ENCODE data around the gene JAZF1. TPM values are rescaled to one million over a fixed set of nuclear protein-coding genes. Genes with fewer than 3 reads are reported as not detected.

The JAZF1 gene
- total RNA-seq, 1 donor from 2014 or later: 36.1 TPM

GRCh38 chr7:28136420-28136819 is 44.2 kb downstream of the JAZF1 start:
- H3K36me3 ChIP-seq: no peaks in the 10 kb centered on the region
- no peak for DNase-seq (ENCODE audit: extremely low spot score in 2 of 2)
- H3K27ac ChIP-seq: peak overlapping the region; percentile 69
- no peaks in the 10 kb centered on the region for H3K9me3 ChIP-seq
- H3K27me3 ChIP-seq: no peaks in the 10 kb centered on the region
- no peak overlapping the region for H3K4me3 ChIP-seq
- TF ChIP-seq POLR2A (IDR thresholded peaks at IDR 0.05) (no peak), POLR2AphosphoS5 (IDR thresholded peaks at IDR 0.05; ENCODE audit: insufficient read depth in 1 of 2, low read depth in 1 of 2) (no peak), CTCF (IDR thresholded peaks at IDR 0.05) (no peak)
- intact Hi-C loops (cut with DNase I): no loop called here
- peaks cover 67% of the 10 kb centered on the region for H3K4me1 ChIP-seq

- Histone ChIP-seq H3K9me3 (no peaks in the 10 kb centered on the region), H3K27ac (peak overlapping the region; percentile 69), H3K27me3 (no peaks in the 10 kb centered on the region), H3K4me1 (peaks cover 62% of the 10 kb centered on the region), H3K4me3 (no peak overlapping the region), H3K36me3 (no peaks in the 10 kb centered on the region)
- no peak for DNase-seq (ENCODE audit: extremely low spot score in 2 of 2)
- intact Hi-C loops (cut with DNase I): no loop called here
- TF ChIP-seq POLR2AphosphoS5 (IDR thresholded peaks at IDR 0.05; ENCODE audit: insufficient read depth in 1 of 2, low read depth in 1 of 2) (no peak), CTCF (IDR thresholded peaks at IDR 0.05) (no peak), POLR2A (IDR thresholded peaks at IDR 0.05) (no peak)
These were observed 44.8 kb downstream of the JAZF1 start for GRCh38 chr7:28135760-28136159.

GRCh38 chr7:28135315-28135714 is 45.3 kb downstream of the JAZF1 start:
- intact Hi-C loops (cut with DNase I): no loop called here
- no peak overlapping the region for H3K4me3 ChIP-seq
- H3K9me3 ChIP-seq: no peaks in the 10 kb centered on the region
- peak overlapping the region; percentile 69 for H3K27ac ChIP-seq
- DNase-seq (ENCODE audit: extremely low spot score in 2 of 2): no peak
- H3K27me3 ChIP-seq: no peaks in the 10 kb centered on the region
- H3K36me3 ChIP-seq: no peaks in the 10 kb centered on the region
- H3K4me1 ChIP-seq: peaks cover 62% of the 10 kb centered on the region
- TF ChIP-seq POLR2A (IDR thresholded peaks at IDR 0.05): no peak
- TF ChIP-seq CTCF (IDR thresholded peaks at IDR 0.05): no peak
- no peak for TF ChIP-seq POLR2AphosphoS5 (IDR thresholded peaks at IDR 0.05; ENCODE audit: insufficient read depth in 1 of 2, low read depth in 1 of 2)

GRCh38 chr7:28133872-28134271 is 46.7 kb downstream of the JAZF1 start:
- TF ChIP-seq CTCF (IDR thresholded peaks at IDR 0.05) (no peak), POLR2AphosphoS5 (IDR thresholded peaks at IDR 0.05; ENCODE audit: insufficient read depth in 1 of 2, low read depth in 1 of 2) (no peak), POLR2A (IDR thresholded peaks at IDR 0.05) (no peak)
- H3K36me3 ChIP-seq: no peaks in the 10 kb centered on the region
- H3K27ac ChIP-seq: peak overlapping the region; percentile 69
- peaks cover 60% of the 10 kb centered on the region for H3K4me1 ChIP-seq
- no peaks in the 10 kb centered on the region for H3K27me3 ChIP-seq
- no peaks in the 10 kb centered on the region for H3K9me3 ChIP-seq
- intact Hi-C loops (cut with DNase I): no loop called here
- DNase-seq (ENCODE audit: extremely low spot score in 2 of 2): no peak
- H3K4me3 ChIP-seq: no peak overlapping the region

GRCh38 chr7:28132959-28133870 is 47.4 kb downstream of the JAZF1 start:
- intact Hi-C loops (cut with DNase I): no loop called here
- H3K27ac ChIP-seq: peak overlapping the region; percentile 69
- peaks cover 60% of the 10 kb centered on the region for H3K4me1 ChIP-seq
- H3K27me3 ChIP-seq: no peaks in the 10 kb centered on the region
- no peak overlapping the region for H3K4me3 ChIP-seq
- TF ChIP-seq POLR2AphosphoS5 (IDR thresholded peaks at IDR 0.05; ENCODE audit: insufficient read depth in 1 of 2, low read depth in 1 of 2): no peak
- no peak for TF ChIP-seq CTCF (IDR thresholded peaks at IDR 0.05)
- no peak for TF ChIP-seq POLR2A (IDR thresholded peaks at IDR 0.05)
- DNase-seq (ENCODE audit: extremely low spot score in 2 of 2): no peak
- no peaks in the 10 kb centered on the region for H3K36me3 ChIP-seq
- H3K9me3 ChIP-seq: no peaks in the 10 kb centered on the region
